HepG2 (cell line): Measurements from ENCODE around the gene KLHL8. TPM values are rescaled to one million over a fixed set of nuclear protein-coding genes. Genes with fewer than 3 reads are reported as not detected.

Experiments used
- ATAC-seq: fragments of 200-7000 bp; cut with Tn5 transposase; 3 replicates; pipeline ENCODE4 v1.9.1; 2020; ENCODE audit warnings: mild to moderate bottlenecking, moderate library complexity
- BruUV-seq: library from RNA; stranded (reverse); fragments of 400-500 nt; replicated peaks from 2 replicates; lab custom pipeline; 2021; lab: Mats Ljungman, UMichigan
- CTCF ChIA-PET: fragments of 300-600 bp; formaldehyde crosslinking; extraction: SDS; loops from one replicate; lab custom pipeline; 2021; ENCODE audit warnings: low total read pairs, inconsistent platforms, low intra/inter-chr PET ratio; lab: Yijun Ruan, JAX
- POLR2A ChIA-PET: fragments of 350-600 bp; sonication (Branson Sonifier 250); formaldehyde crosslinking; loops from one replicate; lab custom pipeline; 2020; ENCODE audit warnings: antibody characterized with exemption, inconsistent platforms; lab: Yijun Ruan, JAX
- DNase-seq: peaks from one replicate; pipeline ENCODE4 v3.0.0-alpha.2; 2015; ENCODE audit warnings: low spot score
- FAIRE-seq: peaks from 3 replicates; lab custom pipeline; 2011; peaks lifted over from hg19 to GRCh38; lab: Jason Lieb, UNC
- H2AFZ ChIP-seq: one replicate; pipeline ENCODE4 v1.6.1; 2011; ENCODE audit warnings: low read length, inconsistent platforms
- H3K27ac ChIP-seq: fragments of 300-600 bp; 3 replicates; pipeline ENCODE4 v1.8.0; 2011; ENCODE audit warnings: mixed run types, mild to moderate bottlenecking, mixed read lengths, low read length, inconsistent platforms; ENCODE audit not compliant: insufficient read depth; ENCODE audit errors: extremely low read length
- H3K27me3 ChIP-seq, 2 experiments: fragments of 200-600 bp in 1 of 2; 2 replicates in 1 of 2; 3 replicates in 1 of 2; pipeline versions ENCODE4 v1.6.0 to v1.8.0; 2011; ENCODE audit warnings: low read length in 2 of 2, mild to moderate bottlenecking in 2 of 2, moderate library complexity in 2 of 2, inconsistent platforms in 1 of 2; ENCODE audit not compliant: insufficient read depth in 2 of 2, control insufficient read depth in 1 of 2
- H3K36me3 ChIP-seq, 2 experiments: fragments of 200-600 bp in 1 of 2; replicated peaks in 1 of 2; 2 replicates in 1 of 2; 3 replicates in 1 of 2; pipeline versions ENCODE4 v1.5.1 to v1.8.0; 2011; ENCODE audit warnings: low read length in 2 of 2, inconsistent platforms in 1 of 2; ENCODE audit not compliant: insufficient read depth in 2 of 2, control insufficient read depth in 1 of 2
- H3K4me1 ChIP-seq: 2 replicates; pipeline ENCODE4 v1.5.1; 2012; ENCODE audit warnings: low read length, inconsistent platforms; ENCODE audit not compliant: insufficient read depth
- H3K4me2 ChIP-seq: 2 replicates; pipeline ENCODE4 v1.6.0; 2011; ENCODE audit warnings: low read depth, low read length, inconsistent platforms
- H3K4me3 ChIP-seq, 3 experiments: fragments of 200-600 bp in 1 of 3; sonication (generic), shearing (Covaris generic) in 1 of 3; replicated peaks in 1 of 3; 2 replicates each; pipeline ENCODE4 v1.5.1; 2011 to 2016; ENCODE audit warnings: low read length in 3 of 3, inconsistent platforms in 2 of 3, low read depth in 2 of 3, mild to moderate bottlenecking in 2 of 3, control low read depth in 1 of 3, mixed read lengths in 1 of 3; ENCODE audit not compliant: insufficient read depth in 1 of 3
- H3K79me2 ChIP-seq: one replicate; pipeline ENCODE4 v1.6.1; 2011; ENCODE audit warnings: low read length, inconsistent platforms; ENCODE audit not compliant: insufficient read depth
- H3K9ac ChIP-seq: 2 replicates; pipeline ENCODE4 v1.6.0; 2011; ENCODE audit warnings: mild to moderate bottlenecking, low read depth, low read length, inconsistent platforms; ENCODE audit not compliant: insufficient read depth
- H3K9me3 ChIP-seq: 2 replicates; pipeline ENCODE4 v1.5.1; 2012; ENCODE audit warnings: mild to moderate bottlenecking, low read length
- H4K20me1 ChIP-seq: 2 replicates; pipeline ENCODE4 v1.6.0; 2011; ENCODE audit warnings: inconsistent platforms, mild to moderate bottlenecking, low read length, moderate library complexity; ENCODE audit not compliant: insufficient read depth
- CEBPG ChIP-seq: IDR thresholded peaks from 2 replicates; pipeline ENCODE4 v1.6.1; 2016
- DPF2 ChIP-seq: sonication (generic); formaldehyde crosslinking; IDR thresholded peaks from 2 replicates; pipeline ENCODE4 v1.4.0; 2020; ENCODE audit warnings: mild to moderate bottlenecking, low read depth, missing genetic modification reagents, borderline replicate concordance
- FOXO1 ChIP-seq: sonication (generic); formaldehyde crosslinking; IDR thresholded peaks from 2 replicates; pipeline ENCODE4 v1.4.0; 2020; ENCODE audit warnings: missing genetic modification reagents
- HES4 ChIP-seq: sonication (generic); formaldehyde crosslinking; IDR thresholded peaks from 2 replicates; pipeline ENCODE4 v1.9.0; 2021; ENCODE audit warnings: mild to moderate bottlenecking, missing genetic modification reagents, borderline replicate concordance
- KDM2A ChIP-seq: sonication (generic); formaldehyde crosslinking; IDR thresholded peaks from 2 replicates; pipeline ENCODE4 v1.4.0; 2020; ENCODE audit warnings: low read depth, missing genetic modification reagents, borderline replicate concordance
- RELA ChIP-seq: sonication (generic); formaldehyde crosslinking; IDR thresholded peaks from 2 replicates; pipeline ENCODE4 v1.4.0; 2020; ENCODE audit warnings: missing genetic modification reagents
- ZNF232 ChIP-seq: sonication (generic); formaldehyde crosslinking; IDR thresholded peaks from 2 replicates; pipeline ENCODE4 v1.4.0; 2020; ENCODE audit warnings: missing genetic modification reagents, borderline replicate concordance
- ZNF253 ChIP-seq: sonication (generic); formaldehyde crosslinking; IDR thresholded peaks from 2 replicates; pipeline ENCODE4 v1.8.0; 2022; ENCODE audit warnings: mild to moderate bottlenecking, missing genetic modification reagents, borderline replicate concordance
- ZNF556 ChIP-seq: sonication (generic); formaldehyde crosslinking; IDR thresholded peaks from 2 replicates; pipeline ENCODE4 v1.4.0; 2020; ENCODE audit warnings: mild to moderate bottlenecking, missing genetic modification reagents, borderline replicate concordance
- ZNF670 ChIP-seq: sonication (generic); formaldehyde crosslinking; IDR thresholded peaks from 2 replicates; pipeline ENCODE4 v1.8.0; 2022; ENCODE audit warnings: mild to moderate bottlenecking, missing genetic modification reagents, borderline replicate concordance
- WGBS: methylation state at CpG from one replicate; pipeline ENCODE4 v1.1.6; 2017; ENCODE audit warnings: low lambda C conversion rate; 5-methylcytosine and 5-hydroxymethylcytosine counted together
- in situ Hi-C: cut with HindIII; loops from 2 replicates; pipeline ENCODE4 v1.10.0; 2017; ENCODE audit warnings: low pct_unique_long_range_greater_than_20kb; ENCODE audit not compliant: extremely low pct_ligation_motif_present
- intact Hi-C: fragments of 100-400 bp; cut with micrococcal nuclease; formaldehyde crosslinking; loops from one replicate; pipeline ENCODE4 v1.10.0; 2022; ENCODE audit not compliant: unreplicated experiment
- polyA plus RNA-seq, 8 experiments: library from polyadenylated mRNA; depleted of rRNA in 3 of 8; stranded (reverse) in 7 of 8; unstranded in 1 of 8; fragments of >200 nt; fragmentation: Illumina TruSeq in 4 of 8; extraction: Trizol in 4 of 8; gene quantifications; 2 replicates each; pipeline versions ENCODE4 v1.2.1 to v1.2.3, GENCODE V29; 2011 to 2016; ENCODE audit warnings: low read depth in 4 of 8, missing spikeins in 1 of 8, mixed read lengths in 1 of 8; ENCODE audit not compliant: insufficient read depth in 1 of 8
- total RNA-seq, 5 experiments: library from RNA; depleted of rRNA; stranded (reverse); fragments of >200 nt; fragmentation: Illumina TruSeq; extraction: Trizol; gene quantifications; 2 replicates each; pipeline ENCODE4 v1.2.3, GENCODE V29; 2016; ENCODE audit warnings: low read depth in 1 of 5
- TF ChIP-seq, protein P1 (sequence below): sonication (generic); formaldehyde crosslinking; IDR thresholded peaks from 2 replicates; pipeline ENCODE4 v1.4.0; 2020; ENCODE audit warnings: low read depth, missing genetic modification reagents
- TF ChIP-seq, protein P2 (sequence below): sonication (generic); formaldehyde crosslinking; IDR thresholded peaks from 2 replicates; pipeline ENCODE4 v1.5.1; 2020; ENCODE audit warnings: missing genetic modification reagents, mild to moderate bottlenecking, borderline replicate concordance

KLHL8 gene
- total and polyA plus RNA-seq, 2 of the 13 experiments (the other 11 are each of a cell fraction or from before 2014, with no cell fraction given): 2.8 to 11.7 TPM

DNA sequence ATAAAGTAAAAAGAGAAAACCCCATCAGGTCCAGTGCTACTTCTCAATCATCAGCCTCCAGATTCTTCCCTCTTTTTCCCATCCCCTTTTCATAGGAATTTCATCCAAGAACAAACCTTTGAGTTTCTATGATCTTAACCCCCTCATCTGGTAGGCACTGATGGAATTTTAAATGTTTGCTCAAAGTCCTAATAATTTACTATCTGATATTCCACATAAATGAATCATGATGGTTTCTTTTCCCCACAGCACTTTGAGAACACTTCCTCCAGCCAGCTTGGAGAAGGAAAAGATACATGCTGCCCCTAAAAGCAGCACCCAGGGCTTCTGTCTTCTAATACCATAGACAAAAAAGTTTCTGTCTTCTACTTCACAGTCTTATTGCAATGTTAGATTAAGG is 19.4 kb upstream of the KLHL8 start:
- ChIA-PET CTCF (no interaction called here), POLR2A (no interaction called here)
- no peaks in the 10 kb centered on the region for H3K36me3 ChIP-seq
- H3K9ac ChIP-seq: no peak overlapping the region
- H3K27ac ChIP-seq: no peak overlapping the region
- 0 out of 5 replicates have a peak, but pooled peaks cover 0 to 2% of the 10 kb centered on the region in 2 experiments for H3K27me3 ChIP-seq
- FAIRE-seq (no peak), DNase-seq (no peak), ATAC-seq (no peak)
- no peak overlapping the region for H3K4me3 ChIP-seq
- H2AFZ ChIP-seq: no peak overlapping the region
- H3K4me2 ChIP-seq: no peak overlapping the region
- no peaks in the 10 kb centered on the region for H3K79me2 ChIP-seq
- TF ChIP-seq ZNF253 (CRISPR knock-in tag) (no peak), HES4 (CRISPR knock-in tag) (no peak), ZNF232 (CRISPR knock-in tag) (no peak)
- TF ChIP-seq, protein P1, sequence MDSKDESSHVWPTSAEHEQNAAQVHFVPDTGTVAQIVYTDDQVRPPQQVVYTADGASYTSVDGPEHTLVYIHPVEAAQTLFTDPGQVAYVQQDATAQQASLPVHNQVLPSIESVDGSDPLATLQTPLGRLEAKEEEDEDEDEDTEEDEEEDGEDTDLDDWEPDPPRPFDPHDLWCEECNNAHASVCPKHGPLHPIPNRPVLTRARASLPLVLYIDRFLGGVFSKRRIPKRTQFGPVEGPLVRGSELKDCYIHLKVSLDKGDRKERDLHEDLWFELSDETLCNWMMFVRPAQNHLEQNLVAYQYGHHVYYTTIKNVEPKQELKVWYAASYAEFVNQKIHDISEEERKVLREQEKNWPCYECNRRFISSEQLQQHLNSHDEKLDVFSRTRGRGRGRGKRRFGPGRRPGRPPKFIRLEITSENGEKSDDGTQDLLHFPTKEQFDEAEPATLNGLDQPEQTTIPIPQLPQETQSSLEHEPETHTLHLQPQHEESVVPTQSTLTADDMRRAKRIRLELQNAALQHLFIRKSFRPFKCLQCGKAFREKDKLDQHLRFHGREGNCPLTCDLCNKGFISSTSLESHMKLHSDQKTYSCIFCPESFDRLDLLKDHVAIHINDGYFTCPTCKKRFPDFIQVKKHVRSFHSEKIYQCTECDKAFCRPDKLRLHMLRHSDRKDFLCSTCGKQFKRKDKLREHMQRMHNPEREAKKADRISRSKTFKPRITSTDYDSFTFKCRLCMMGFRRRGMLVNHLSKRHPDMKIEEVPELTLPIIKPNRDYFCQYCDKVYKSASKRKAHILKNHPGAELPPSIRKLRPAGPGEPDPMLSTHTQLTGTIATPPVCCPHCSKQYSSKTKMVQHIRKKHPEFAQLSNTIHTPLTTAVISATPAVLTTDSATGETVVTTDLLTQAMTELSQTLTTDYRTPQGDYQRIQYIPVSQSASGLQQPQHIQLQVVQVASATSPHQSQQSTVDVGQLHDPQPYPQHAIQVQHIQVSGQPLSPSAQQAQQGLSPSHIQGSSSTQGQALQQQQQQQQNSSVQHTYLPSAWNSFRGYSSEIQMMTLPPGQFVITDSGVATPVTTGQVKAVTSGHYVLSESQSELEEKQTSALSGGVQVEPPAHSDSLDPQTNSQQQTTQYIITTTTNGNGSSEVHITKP: no peak
- intact Hi-C loops: no loop called here
- no TSS peak for BruUV-seq
- H3K4me1 ChIP-seq: peaks cover 32% of the 10 kb centered on the region
- H3K9me3 ChIP-seq: peaks cover 22% of the 10 kb centered on the region
- H4K20me1 ChIP-seq: no peaks in the 10 kb centered on the region
- in situ Hi-C loops: loop anchor here (10.0 kb wide), 2 partner anchors 315 to 345 kb away; partner anchors contain the start of gene C4orf36

DNA sequence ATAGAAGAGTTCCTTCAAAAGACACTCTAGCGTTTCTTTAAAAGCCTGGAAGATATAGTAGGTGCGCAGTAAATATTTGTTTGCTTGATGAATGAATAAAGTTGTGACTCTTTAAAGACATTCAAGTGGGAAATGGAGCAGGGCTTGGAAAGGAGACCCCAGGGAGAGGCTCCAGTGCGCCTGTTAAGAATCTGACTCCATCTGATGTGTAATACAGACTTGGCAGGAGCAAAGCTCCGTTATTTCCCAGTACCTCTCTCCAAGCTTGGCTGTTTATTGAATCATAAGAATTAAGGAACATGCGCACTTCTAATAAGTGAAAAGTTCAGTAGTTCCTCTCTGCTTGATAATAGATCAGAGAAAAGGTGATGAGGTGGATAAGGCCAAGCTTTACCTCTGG is 18.8 kb upstream of the KLHL8 start:
- no peaks in the 10 kb centered on the region for H3K36me3 ChIP-seq
- BruUV-seq: no TSS peak
- 0 out of 5 replicates have a peak, but pooled peaks cover 0 to 2% of the 10 kb centered on the region in 2 experiments for H3K27me3 ChIP-seq
- ChIA-PET POLR2A (no interaction called here), CTCF (no interaction called here)
- intact Hi-C loops: no loop called here
- in situ Hi-C loops: loop anchor here (10.0 kb wide), 2 partner anchors 314 to 344 kb away; partner anchors contain the start of gene C4orf36
- H3K9ac ChIP-seq: no peak overlapping the region
- no peaks in the 10 kb centered on the region for H4K20me1 ChIP-seq
- DNase-seq: no peak
- no peak overlapping the region for H3K4me2 ChIP-seq
- no peak overlapping the region for H3K27ac ChIP-seq
- FAIRE-seq: no peak
- no peaks in the 10 kb centered on the region for H3K79me2 ChIP-seq
- H2AFZ ChIP-seq: no peak overlapping the region
- peaks cover 32% of the 10 kb centered on the region for H3K4me1 ChIP-seq
- ATAC-seq: no peak
- WGBS: 47% methylated on average over 5 of the region's 5 CpGs
- H3K4me3 ChIP-seq: no peak overlapping the region
- H3K9me3 ChIP-seq: peaks cover 22% of the 10 kb centered on the region
- TF ChIP-seq ZNF670 (CRISPR knock-in tag) (no peak), FOXO1 (CRISPR knock-in tag) (no peak), KDM2A (CRISPR knock-in tag) (no peak), CEBPG (CRISPR knock-in tag) (no peak), ZNF556 (CRISPR knock-in tag) (no peak), DPF2 (no peak), RELA (no peak)
- TF ChIP-seq, protein P2, sequence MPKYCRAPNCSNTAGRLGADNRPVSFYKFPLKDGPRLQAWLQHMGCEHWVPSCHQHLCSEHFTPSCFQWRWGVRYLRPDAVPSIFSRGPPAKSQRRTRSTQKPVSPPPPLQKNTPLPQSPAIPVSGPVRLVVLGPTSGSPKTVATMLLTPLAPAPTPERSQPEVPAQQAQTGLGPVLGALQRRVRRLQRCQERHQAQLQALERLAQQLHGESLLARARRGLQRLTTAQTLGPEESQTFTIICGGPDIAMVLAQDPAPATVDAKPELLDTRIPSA (CRISPR knock-in tag): no peak
